Cardiac fibroblast (primary cell): ENCODE results near the gene HDAC4.
A peak's percentile ranks its signal among the peaks of the same experiment; 100 is the strongest.

Experiments used
- DNase-seq, 2 donors: peaks; one replicate each; pipeline versions ENCODE4 v3.0.0 to v3.0.0-alpha.2; 2010; ENCODE audit warnings: low read depth in 2 of 2
- H3K4me3 ChIP-seq, 2 donors: replicated peaks in 1 of 2; 1 replicate in 1 of 2; 2 replicates in 1 of 2; pipeline ENCODE4 v1.5.1; 2011; ENCODE audit warnings: low read depth in 2 of 2, low read length in 2 of 2, mild to moderate bottlenecking in 2 of 2, moderate library complexity in 1 of 2
- TF ChIP-seq, protein P1 (sequence below): IDR thresholded peaks from one replicate; pipeline ENCODE4 v1.5.1; 2011; ENCODE audit warnings: low read depth, mild to moderate bottlenecking, low read length, inconsistent platforms

HDAC4 gene

GRCh38 chr2:239273280-239274234 lies 127.3 kb downstream of the HDAC4 start:
- no peak for DNase-seq
- TF ChIP-seq, protein P1, sequence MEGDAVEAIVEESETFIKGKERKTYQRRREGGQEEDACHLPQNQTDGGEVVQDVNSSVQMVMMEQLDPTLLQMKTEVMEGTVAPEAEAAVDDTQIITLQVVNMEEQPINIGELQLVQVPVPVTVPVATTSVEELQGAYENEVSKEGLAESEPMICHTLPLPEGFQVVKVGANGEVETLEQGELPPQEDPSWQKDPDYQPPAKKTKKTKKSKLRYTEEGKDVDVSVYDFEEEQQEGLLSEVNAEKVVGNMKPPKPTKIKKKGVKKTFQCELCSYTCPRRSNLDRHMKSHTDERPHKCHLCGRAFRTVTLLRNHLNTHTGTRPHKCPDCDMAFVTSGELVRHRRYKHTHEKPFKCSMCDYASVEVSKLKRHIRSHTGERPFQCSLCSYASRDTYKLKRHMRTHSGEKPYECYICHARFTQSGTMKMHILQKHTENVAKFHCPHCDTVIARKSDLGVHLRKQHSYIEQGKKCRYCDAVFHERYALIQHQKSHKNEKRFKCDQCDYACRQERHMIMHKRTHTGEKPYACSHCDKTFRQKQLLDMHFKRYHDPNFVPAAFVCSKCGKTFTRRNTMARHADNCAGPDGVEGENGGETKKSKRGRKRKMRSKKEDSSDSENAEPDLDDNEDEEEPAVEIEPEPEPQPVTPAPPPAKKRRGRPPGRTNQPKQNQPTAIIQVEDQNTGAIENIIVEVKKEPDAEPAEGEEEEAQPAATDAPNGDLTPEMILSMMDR = no peak
- no peak overlapping the region for H3K4me3 ChIP-seq

DNA sequence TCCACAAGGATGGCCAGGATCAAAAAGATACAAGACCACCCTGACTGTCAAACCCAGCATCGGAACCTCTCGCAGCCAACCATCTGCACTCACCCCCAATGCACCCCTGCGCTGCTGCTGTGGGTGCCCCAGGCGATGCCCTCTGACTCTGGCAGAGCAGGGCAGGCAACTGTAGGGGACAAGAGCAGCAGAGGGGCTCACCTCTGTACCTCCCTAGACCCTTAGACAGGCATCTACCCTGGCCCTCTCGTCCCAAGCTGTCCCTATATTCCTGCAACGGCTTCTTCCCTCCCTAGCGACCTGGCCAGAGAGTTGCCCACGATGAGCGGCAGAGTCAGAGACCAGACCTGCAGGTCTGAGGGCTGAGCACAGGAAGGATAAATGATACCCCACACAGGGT lies 128.2 kb downstream of the HDAC4 start:
- H3K4me3 ChIP-seq = no peak overlapping the region
- TF ChIP-seq, protein P1 = no peak
- no peak for DNase-seq

DNA sequence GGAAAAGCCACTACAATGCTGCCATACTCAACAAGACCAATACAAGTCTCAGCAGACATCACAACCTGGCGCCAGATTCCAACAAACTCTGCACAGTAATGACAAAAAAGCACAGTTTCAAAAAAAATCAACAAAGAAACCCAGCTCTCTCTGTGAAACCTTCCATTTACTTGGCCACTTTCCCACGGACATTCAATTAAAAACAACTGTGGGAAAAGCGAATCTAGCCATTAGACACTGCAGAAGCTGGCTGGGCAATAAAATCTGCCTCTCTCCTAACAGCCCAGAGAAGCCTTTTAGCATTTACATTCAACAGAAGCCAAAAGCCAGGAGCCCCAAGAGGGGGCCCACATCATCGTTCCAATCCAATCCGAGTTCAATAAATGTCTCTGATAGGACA lies 128.9 kb downstream of the HDAC4 start:
- peak in 1 of 2 donors; percentile 19 for DNase-seq
- TF ChIP-seq, protein P1 = no peak
- H3K4me3 ChIP-seq = no peak overlapping the region

DNA sequence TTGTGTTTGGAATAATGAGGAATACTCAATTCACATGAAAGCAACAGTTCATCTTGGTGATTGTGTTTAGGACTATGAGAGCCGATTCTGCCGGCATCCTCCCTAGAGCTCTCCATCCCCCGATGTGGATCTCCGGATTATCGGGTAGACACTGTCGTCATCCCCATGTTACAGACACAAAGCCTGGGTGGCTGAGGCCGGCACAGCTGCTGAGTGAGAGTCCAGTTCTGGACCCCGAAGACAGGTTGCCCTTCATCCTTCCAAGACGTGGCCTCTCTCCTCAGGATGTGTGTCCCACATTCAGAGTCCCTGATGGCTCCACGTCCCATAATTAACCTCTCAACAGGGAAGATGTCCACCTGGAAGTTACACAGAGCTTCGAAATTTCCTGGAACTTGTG lies 129.3 kb downstream of the HDAC4 start:
- no peak for DNase-seq
- H3K4me3 ChIP-seq = no peak overlapping the region
- TF ChIP-seq, protein P1 = no peak

- DNase-seq = no peak
- no peak overlapping the region for H3K4me3 ChIP-seq
- TF ChIP-seq, protein P1 = no peak
These were observed 130.9 kb downstream of the HDAC4 start for GRCh38 chr2:239269916-239270315.

- DNase-seq = no peak
- TF ChIP-seq, protein P1 = no peak
- no peak overlapping the region for H3K4me3 ChIP-seq
These were observed 131.5 kb downstream of the HDAC4 start for GRCh38 chr2:239269173-239269885.
